ENCODE results near the gene DDX31. TPM values are rescaled to one million over a fixed set of nuclear protein-coding genes. Genes with fewer than 3 reads are reported as not detected.

Gene DDX31
- total RNA-seq, 1 experiment from 2014 or later = 28.4 TPM

- no peaks in the 10 kb centered on the region for H3K79me2 ChIP-seq (ENCODE audit: insufficient read depth, low read length)
- H2BK12ac ChIP-seq (ENCODE audit: insufficient read length, low read depth, low read length) = no peak overlapping the region
- H3K23ac ChIP-seq (ENCODE audit: insufficient read length, low read depth, low read length) = no peak overlapping the region
- H3K36me3 Mint-ChIP-seq (ENCODE audit: insufficient read depth in 1 of 3, low read depth in 3 of 3) = peaks cover 4 to 18% (median 15%) of the 10 kb centered on the region in 3 experiments
- no peak overlapping the region for H2AK5ac ChIP-seq (ENCODE audit: insufficient read length, low read length)
- no peak overlapping the region for H3K4me3 Mint-ChIP-seq
- peaks cover 47 to 64% of the 10 kb centered on the region in 2 experiments for H3K9me3 Mint-ChIP-seq
- peaks cover 9% of the 10 kb centered on the region for H3K27me3 Mint-ChIP-seq (ENCODE audit: low read depth)
- TF ChIP-seq, protein P1, sequence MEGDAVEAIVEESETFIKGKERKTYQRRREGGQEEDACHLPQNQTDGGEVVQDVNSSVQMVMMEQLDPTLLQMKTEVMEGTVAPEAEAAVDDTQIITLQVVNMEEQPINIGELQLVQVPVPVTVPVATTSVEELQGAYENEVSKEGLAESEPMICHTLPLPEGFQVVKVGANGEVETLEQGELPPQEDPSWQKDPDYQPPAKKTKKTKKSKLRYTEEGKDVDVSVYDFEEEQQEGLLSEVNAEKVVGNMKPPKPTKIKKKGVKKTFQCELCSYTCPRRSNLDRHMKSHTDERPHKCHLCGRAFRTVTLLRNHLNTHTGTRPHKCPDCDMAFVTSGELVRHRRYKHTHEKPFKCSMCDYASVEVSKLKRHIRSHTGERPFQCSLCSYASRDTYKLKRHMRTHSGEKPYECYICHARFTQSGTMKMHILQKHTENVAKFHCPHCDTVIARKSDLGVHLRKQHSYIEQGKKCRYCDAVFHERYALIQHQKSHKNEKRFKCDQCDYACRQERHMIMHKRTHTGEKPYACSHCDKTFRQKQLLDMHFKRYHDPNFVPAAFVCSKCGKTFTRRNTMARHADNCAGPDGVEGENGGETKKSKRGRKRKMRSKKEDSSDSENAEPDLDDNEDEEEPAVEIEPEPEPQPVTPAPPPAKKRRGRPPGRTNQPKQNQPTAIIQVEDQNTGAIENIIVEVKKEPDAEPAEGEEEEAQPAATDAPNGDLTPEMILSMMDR (conservative IDR thresholded peaks at IDR 0.05) = no peak
- no peak overlapping the region for H3T11ph ChIP-seq (ENCODE audit: low read length)
- no peak overlapping the region for H2AFZ ChIP-seq (ENCODE audit: low read length)
- H2BK15ac ChIP-seq (ENCODE audit: low read depth, low read length) = no peak overlapping the region
- no peak overlapping the region for H3K56ac ChIP-seq (ENCODE audit: insufficient read length, low read depth, low read length)
- no peaks in the 10 kb centered on the region for H4K20me1 ChIP-seq (ENCODE audit: control insufficient read depth, insufficient read depth, insufficient read length)
- H3K4ac ChIP-seq (ENCODE audit: low read depth, low read length) = no peak overlapping the region
- no peak for DNase-seq
- no peaks in the 10 kb centered on the region for H3K4me1 Mint-ChIP-seq
- H3K4me1 ChIP-seq (ENCODE audit: insufficient read depth, low read length) = no peaks in the 10 kb centered on the region
- H3K4me2 ChIP-seq (ENCODE audit: insufficient read depth, insufficient read length, low read length) = no peak overlapping the region
- H2BK120ac ChIP-seq (ENCODE audit: low read depth, low read length, poor library complexity, severe bottlenecking) = no peak overlapping the region
- H2BK5ac ChIP-seq (ENCODE audit: insufficient read length, low read length) = no peak overlapping the region
- no peak overlapping the region for H4K8ac ChIP-seq (replicated peaks; ENCODE audit: insufficient read length, low read depth, low read length)
- H3K27me3 ChIP-seq (ENCODE audit: insufficient read depth, low read length) = no peaks in the 10 kb centered on the region
- no peak overlapping the region for H3K27ac ChIP-seq (ENCODE audit: insufficient read length, low read depth, low read length)
- no peak overlapping the region for H2BK20ac ChIP-seq (ENCODE audit: low read depth, low read length, poor library complexity, severe bottlenecking)
- H4K91ac ChIP-seq (ENCODE audit: insufficient read length, low read depth, low read length) = no peak overlapping the region
- no peak overlapping the region for H4K5ac ChIP-seq (ENCODE audit: insufficient read length, low read depth, low read length)
- H3K9ac ChIP-seq (ENCODE audit: extremely low read depth, insufficient read length, low read length) = no peak overlapping the region
- H3K14ac ChIP-seq (ENCODE audit: insufficient read depth, low read length) = no peak overlapping the region
- peaks cover 11% of the 10 kb centered on the region for H3K9me3 ChIP-seq (ENCODE audit: control insufficient read depth, low read depth, low read length)
- H3K18ac ChIP-seq (ENCODE audit: insufficient read length, low read depth, low read length) = no peak overlapping the region
- H3K79me1 ChIP-seq (ENCODE audit: insufficient read depth, low read depth, low read length, poor library complexity, severe bottlenecking) = no peaks in the 10 kb centered on the region
- no peaks in the 10 kb centered on the region for H3K23me2 ChIP-seq (ENCODE audit: insufficient read length, low read depth, low read length, poor library complexity, severe bottlenecking)
- no CpG with 5 or more reads among the region's 4 CpGs for WGBS (ENCODE audit: extremely low coverage, insufficient read length, low lambda C conversion rate)
- no peak overlapping the region for H3K27ac Mint-ChIP-seq
Observed at GRCh38 chr9:132698989-132699388, 29.2 kb upstream of the DDX31 start.
